IMR-90 (cell line): ENCODE results near the gene UBA3. TPM values are rescaled to one million over a fixed set of nuclear protein-coding genes. Genes with fewer than 3 reads are reported as not detected.

Experiments
- ATAC-seq: fragments of 200-7000 bp; cut with Tn5 transposase; 2 replicates; pipeline ENCODE4 v1.9.1; 2020; ENCODE audit warnings: low read depth, mild to moderate bottlenecking, moderate library complexity
- BruUV-seq: library from RNA; stranded (reverse); fragments of 400-500 nt; replicated peaks from 2 replicates; lab custom pipeline; 2021; lab: Mats Ljungman, UMichigan
- CTCF ChIA-PET: fragments of 300-600 bp; formaldehyde crosslinking; extraction: SDS; loops from one replicate; lab custom pipeline; 2021; ENCODE audit warnings: antibody characterized with exemption; lab: Yijun Ruan, JAX
- POLR2A ChIA-PET: fragments of 300-600 bp; sonication (Branson Sonifier 250); formaldehyde crosslinking; loops from one replicate; lab custom pipeline; 2022; ENCODE audit warnings: antibody characterized with exemption; ENCODE audit not compliant: unreplicated experiment; lab: Charles Lee
- DNase-seq: peaks from one replicate; pipeline ENCODE4 v3.0.0; 2013
- H2AFZ ChIP-seq: replicated peaks from 2 replicates; pipeline ENCODE3; 2013; ENCODE audit warnings: low read length, mild to moderate bottlenecking; ENCODE audit not compliant: poor library complexity
- H2AK5ac ChIP-seq: 2 replicates; pipeline ENCODE4 v1.6.1; 2013; ENCODE audit warnings: low read depth, low read length, inconsistent platforms
- H2AK9ac ChIP-seq: replicated peaks from 2 replicates; pipeline ENCODE3; 2013; ENCODE audit warnings: mild to moderate bottlenecking, low read depth, low read length, moderate library complexity; ENCODE audit not compliant: poor library complexity
- H2BK120ac ChIP-seq: 2 replicates; pipeline ENCODE4 v1.6.1; 2013; ENCODE audit warnings: low read depth, low read length, inconsistent platforms
- H2BK15ac ChIP-seq: 3 replicates; pipeline ENCODE4 v1.6.1; 2013; ENCODE audit warnings: low read depth, low read length, inconsistent platforms
- H2BK20ac ChIP-seq: 2 replicates; pipeline ENCODE4 v1.6.1; 2013; ENCODE audit warnings: low read depth, mild to moderate bottlenecking, inconsistent platforms, low read length, moderate library complexity
- H2BK5ac ChIP-seq: 2 replicates; pipeline ENCODE4 v1.6.1; 2013; ENCODE audit warnings: mild to moderate bottlenecking, low read depth, low read length, inconsistent platforms; ENCODE audit not compliant: poor library complexity, severe bottlenecking
- H3K14ac ChIP-seq: replicated peaks from 2 replicates; pipeline ENCODE4 v1.6.1; 2013; ENCODE audit warnings: low read depth, low read length, inconsistent platforms
- H3K18ac ChIP-seq: 2 replicates; pipeline ENCODE4 v1.6.1; 2013; ENCODE audit warnings: low read depth, low read length, control low read depth
- H3K23ac ChIP-seq: 2 replicates; pipeline ENCODE4 v1.6.1; 2013; ENCODE audit warnings: low read depth, low read length, inconsistent platforms
- H3K27ac ChIP-seq: 2 replicates; pipeline ENCODE4 v1.5.1; 2013; ENCODE audit warnings: mild to moderate bottlenecking, control low read depth, low read length; ENCODE audit not compliant: insufficient read depth
- H3K27me3 ChIP-seq: 2 replicates; pipeline ENCODE4 v1.6.1; 2013; ENCODE audit warnings: low read length; ENCODE audit not compliant: control insufficient read depth, insufficient read depth
- H3K36me3 ChIP-seq: 2 replicates; pipeline ENCODE4 v1.6.1; 2013; ENCODE audit warnings: low read length, mixed read lengths; ENCODE audit not compliant: control insufficient read depth, insufficient read depth
- H3K4ac ChIP-seq: 2 replicates; pipeline ENCODE4 v1.6.1; 2013; ENCODE audit warnings: low read depth, low read length, inconsistent platforms
- H3K4me1 ChIP-seq: 2 replicates; pipeline ENCODE4 v1.6.1; 2013; ENCODE audit warnings: low read length, mixed read lengths; ENCODE audit not compliant: control insufficient read depth, insufficient read depth
- H3K4me2 ChIP-seq: 2 replicates; pipeline ENCODE4 v1.6.1; 2013; ENCODE audit warnings: low read depth, mild to moderate bottlenecking, control low read depth, low read length, moderate library complexity
- H3K4me3 ChIP-seq: 2 replicates; pipeline ENCODE4 v1.5.1; 2013; ENCODE audit warnings: low read depth, mild to moderate bottlenecking, control low read depth, low read length, moderate library complexity; ENCODE audit not compliant: insufficient read depth
- H3K56ac ChIP-seq: 2 replicates; pipeline ENCODE4 v1.6.1; 2013; ENCODE audit warnings: low read length, inconsistent platforms; ENCODE audit not compliant: insufficient read depth; ENCODE audit errors: extremely low read depth
- H3K79me1 ChIP-seq, 2 experiments: 2 replicates each; pipeline ENCODE4 v1.6.1; 2013; ENCODE audit warnings: low read length in 2 of 2, inconsistent platforms in 1 of 2, low read depth in 1 of 2
- H3K9ac ChIP-seq: 2 replicates; pipeline ENCODE4 v1.6.1; 2013; ENCODE audit warnings: low read depth, low read length, control low read depth
- H3K9me1 ChIP-seq: 2 replicates; pipeline ENCODE4 v1.6.1; 2013; ENCODE audit warnings: low read length, inconsistent platforms; ENCODE audit not compliant: insufficient read depth
- H3K9me3 ChIP-seq: 2 replicates; pipeline ENCODE4 v1.6.1; 2013; ENCODE audit warnings: low read length; ENCODE audit not compliant: control insufficient read depth, insufficient read depth
- H4K20me1 ChIP-seq: 2 replicates; pipeline ENCODE4 v1.6.1; 2013; ENCODE audit warnings: low read length, inconsistent platforms; ENCODE audit not compliant: insufficient read depth
- H4K5ac ChIP-seq: 2 replicates; pipeline ENCODE4 v1.6.1; 2013; ENCODE audit warnings: mild to moderate bottlenecking, low read depth, low read length, control low read depth
- H4K8ac ChIP-seq, 2 experiments: 2 replicates each; pipeline ENCODE4 v1.6.1; 2013; ENCODE audit warnings: low read depth in 2 of 2, low read length in 2 of 2, control low read depth in 1 of 2, inconsistent platforms in 1 of 2
- H4K91ac ChIP-seq: 2 replicates; pipeline ENCODE4 v1.6.1; 2013; ENCODE audit warnings: low read depth, low read length, inconsistent platforms; ENCODE audit not compliant: insufficient read depth
- BHLHE40 ChIP-seq: fragments of 150-350 bp; IDR thresholded peaks from 2 replicates; pipeline ENCODE4 v1.6.1; 2016; ENCODE audit warnings: mild to moderate bottlenecking, low read depth, low read length
- CEBPB ChIP-seq: IDR thresholded peaks from 2 replicates; pipeline ENCODE4 v1.6.1; 2012; ENCODE audit warnings: low read depth, low read length, improper control_type of control experiment
- CHD1 ChIP-seq: IDR thresholded peaks from 2 replicates; pipeline ENCODE4 v1.6.1; 2012; ENCODE audit warnings: low read depth, low read length, improper control_type of control experiment
- CTCF ChIP-seq: conservative IDR thresholded peaks from 2 replicates; pipeline ENCODE4 v1.5.1; 2012; ENCODE audit warnings: mild to moderate bottlenecking, low read depth, low read length, improper control_type of control experiment
- ELK1 ChIP-seq: fragments of 150-350 bp; IDR thresholded peaks from 2 replicates; pipeline ENCODE4 v1.6.1; 2016; ENCODE audit warnings: low read depth, mild to moderate bottlenecking, low read length, moderate library complexity, borderline replicate concordance
- MAFK ChIP-seq: IDR thresholded peaks from 2 replicates; pipeline ENCODE4 v1.6.1; 2012; ENCODE audit warnings: low read depth, low read length, improper control_type of control experiment
- MAZ ChIP-seq: IDR thresholded peaks from 2 replicates; pipeline ENCODE4 v1.6.1; 2012; ENCODE audit warnings: low read depth, mild to moderate bottlenecking, low read length, improper control_type of control experiment, moderate library complexity, borderline replicate concordance
- NFE2L2 ChIP-seq: fragments of 150-350 bp; IDR thresholded peaks from 2 replicates; pipeline ENCODE4 v1.6.1; 2016; ENCODE audit warnings: low read depth, mild to moderate bottlenecking, low read length
- POLR2A ChIP-seq: IDR thresholded peaks from 2 replicates; pipeline ENCODE4 v1.6.1; 2012; ENCODE audit warnings: mild to moderate bottlenecking, low read depth, low read length
- RAD21 ChIP-seq: IDR thresholded peaks from 2 replicates; pipeline ENCODE4 v1.6.1; 2012; ENCODE audit warnings: low read length, improper control_type of control experiment
- RCOR1 ChIP-seq: IDR thresholded peaks from 2 replicates; pipeline ENCODE4 v1.6.1; 2012; ENCODE audit warnings: mild to moderate bottlenecking, low read length, improper control_type of control experiment; ENCODE audit not compliant: insufficient replicate concordance
- RFX5 ChIP-seq: IDR thresholded peaks from 2 replicates; pipeline ENCODE4 v1.8.0; 2012; ENCODE audit warnings: low read depth, mild to moderate bottlenecking, low read length, moderate library complexity
- SMC3 ChIP-seq: fragments of 150-350 bp; IDR thresholded peaks from 2 replicates; pipeline ENCODE4 v1.6.1; 2016; ENCODE audit warnings: low read depth, mild to moderate bottlenecking, antibody characterized with exemption, low read length, moderate library complexity
- WGBS, 2 experiments: methylation state at CpG; one replicate each; pipeline versions ENCODE4 v1.1.5 to v1.1.7; 2013; ENCODE audit warnings: missing lambda C conversion rate in 2 of 2; ENCODE audit not compliant: insufficient read length in 1 of 2; ENCODE audit errors: extremely low coverage in 2 of 2; 5-methylcytosine and 5-hydroxymethylcytosine counted together
- dilution Hi-C: fragments of 300-500 bp; cut with HindIII; formaldehyde crosslinking; loops from one replicate; pipeline ENCODE4 v1.14.3; 2018; ENCODE audit warnings: low sequenced_read_pairs; ENCODE audit not compliant: unreplicated experiment
- in situ Hi-C: fragments of 300-500 bp; cut with MboI; formaldehyde crosslinking; loops from 3 replicates; pipeline ENCODE4 v1.14.3; 2019; ENCODE audit warnings: low sequenced_read_pairs, inconsistent platforms, mixed read lengths
- intact Hi-C: fragments of 100-400 bp; cut with micrococcal nuclease; formaldehyde crosslinking; loops from 2 replicates; pipeline ENCODE4 v1.10.0; 2022
- polyA plus RNA-seq, 3 experiments: library from polyadenylated mRNA; depleted of rRNA; stranded (reverse); fragments of >200 nt; gene quantifications; 2 replicates each; pipeline ENCODE4 v1.2.3, GENCODE V29; 2012; ENCODE audit warnings: low replicate concordance in 1 of 3
- total RNA-seq: library from RNA; depleted of rRNA; stranded (reverse); fragments of >200 nt; gene quantifications from 2 replicates; pipeline ENCODE4 v1.2.3, GENCODE V29; 2012

The UBA3 gene
- total and polyA plus RNA-seq, 2 of the 4 experiments (the other 2 are of a cell fraction): 51.8 to 64.3 TPM

GRCh38 chr3:69104586-69104985 is 24.4 kb upstream of the UBA3 start:
- Histone ChIP-seq H3K36me3 (peaks cover 20% of the 10 kb centered on the region), H2AK5ac (no peak overlapping the region), H2BK20ac (no peak overlapping the region), H3K9me3 (no peaks in the 10 kb centered on the region), H2BK15ac (no peak overlapping the region), H3K4me1 (no peaks in the 10 kb centered on the region), H3K18ac (no peak overlapping the region), H3K79me1 (peaks cover 0 to 21% of the 10 kb centered on the region in 2 experiments), H3K9me1 (peaks cover 2% of the 10 kb centered on the region; the same call in 1 of the 2 replicates), H2BK5ac (no peak overlapping the region), H4K5ac (no peak overlapping the region), H3K4me2 (no peak overlapping the region), H2BK120ac (no peak overlapping the region), H3K23ac (no peak overlapping the region), H2AK9ac (no peak overlapping the region), H3K9ac (no peak overlapping the region), H3K27me3 (no peaks in the 10 kb centered on the region), H4K20me1 (no peaks in the 10 kb centered on the region; the same call in 1 of the 2 replicates), H3K14ac (no peak overlapping the region), H2AFZ (no peak overlapping the region), H3K4ac (no peak overlapping the region), H3K27ac (no peak overlapping the region), H3K56ac (no peak overlapping the region), H3K4me3 (no peak overlapping the region), H4K8ac (no peak overlapping the region), H4K91ac (no peak overlapping the region)
- DNase-seq (no peak), ATAC-seq (no peak)
- no CpG with 5 or more reads among the region's 8 CpGs for WGBS, 2 experiments
- BruUV-seq: no TSS peak
- TF ChIP-seq MAFK (no peak), CEBPB (no peak), CTCF (no peak), POLR2A (no peak), NFE2L2 (no peak), CHD1 (no peak), SMC3 (no peak), ELK1 (no peak), RCOR1 (no peak), RAD21 (no peak), BHLHE40 (no peak), RFX5 (no peak), MAZ (no peak)
- intact Hi-C loops (no loop called here), dilution Hi-C loops (no loop called here), in situ Hi-C loops (no loop called here)
- ChIA-PET POLR2A (no interaction called here), CTCF (no interaction called here)
